MG63 (cell line): Measurements from ENCODE around the gene STK35. TPM values are rescaled to one million over a fixed set of nuclear protein-coding genes. Genes with fewer than 3 reads are reported as not detected.
A peak's percentile ranks its signal among the peaks of the same experiment; 100 is the strongest.

ENCODE experiments used
- DNase-seq: peaks from one replicate; pipeline ENCODE4 v3.0.0-alpha.2; 2020
- H3K27me3 ChIP-seq: fragments of 250-450 bp; sonication (Bioruptor Pico); 2 replicates; pipeline ENCODE4 v1.5.1; 2020; ENCODE audit warnings: mild to moderate bottlenecking, moderate library complexity
- H3K36me3 ChIP-seq: fragments of 250-450 bp; sonication (Bioruptor Pico); 2 replicates; pipeline ENCODE4 v1.5.1; 2020; ENCODE audit warnings: mild to moderate bottlenecking, moderate library complexity
- H3K4me3 ChIP-seq: fragments of 250-450 bp; sonication (Bioruptor Pico); 2 replicates; pipeline ENCODE4 v1.5.1; 2020; ENCODE audit warnings: mild to moderate bottlenecking, moderate library complexity
- H3K9me3 ChIP-seq: fragments of 250-450 bp; sonication (Bioruptor Pico); 2 replicates; pipeline ENCODE4 v1.5.1; 2020; ENCODE audit warnings: mild to moderate bottlenecking, moderate library complexity
- total RNA-seq: library from RNA; depleted of rRNA; stranded (reverse); fragments of >200 nt; shearing (Covaris generic); gene quantifications from 2 replicates; pipeline ENCODE4 v1.2.3, GENCODE V29; 2014; ENCODE audit warnings: low replicate concordance

The STK35 gene
- total RNA-seq, 1 experiment from 2014 or later, result 7.6 TPM

GRCh38 chr20:2141600-2142575 lies 40.3 kb downstream of the STK35 start:
- Histone ChIP-seq H3K4me3 (no peak overlapping the region), H3K9me3 (no peaks in the 10 kb centered on the region), H3K27me3 (no peaks in the 10 kb centered on the region), H3K36me3 (no peaks in the 10 kb centered on the region)
- no peak for DNase-seq

GRCh38 chr20:2142649-2143048 lies 41.0 kb downstream of the STK35 start:
- H3K27me3 ChIP-seq, result no peaks in the 10 kb centered on the region
- H3K9me3 ChIP-seq, result no peaks in the 10 kb centered on the region
- H3K4me3 ChIP-seq, result no peak overlapping the region
- no peaks in the 10 kb centered on the region for H3K36me3 ChIP-seq
- DNase-seq, result no peak

- Histone ChIP-seq H3K36me3 (no peaks in the 10 kb centered on the region), H3K27me3 (no peaks in the 10 kb centered on the region), H3K4me3 (no peak overlapping the region), H3K9me3 (no peaks in the 10 kb centered on the region)
- DNase-seq, result no peak
These were observed 42.0 kb downstream of the STK35 start for GRCh38 chr20:2143594-2143993.

- Histone ChIP-seq H3K27me3 (no peaks in the 10 kb centered on the region), H3K9me3 (no peaks in the 10 kb centered on the region), H3K4me3 (no peak overlapping the region), H3K36me3 (no peaks in the 10 kb centered on the region)
- DNase-seq, result no peak
These were observed 43.2 kb downstream of the STK35 start for GRCh38 chr20:2144850-2145249.

GRCh38 chr20:2145376-2145775 lies 43.7 kb downstream of the STK35 start:
- no peak for DNase-seq
- H3K4me3 ChIP-seq, result no peak overlapping the region
- H3K27me3 ChIP-seq, result no peaks in the 10 kb centered on the region

GRCh38 chr20:2146080-2146867 lies 44.6 kb downstream of the STK35 start:
- no peaks in the 10 kb centered on the region for H3K36me3 ChIP-seq
- no peak for DNase-seq
- no peak overlapping the region for H3K4me3 ChIP-seq
- H3K27me3 ChIP-seq, result no peaks in the 10 kb centered on the region
- H3K9me3 ChIP-seq, result no peaks in the 10 kb centered on the region

More at GRCh38 chr20:2145376-2145775, 43.7 kb downstream of the STK35 start:
- no peaks in the 10 kb centered on the region for H3K9me3 ChIP-seq
- H3K36me3 ChIP-seq, result no peaks in the 10 kb centered on the region

- DNase-seq, result peak; percentile 10
- H3K9me3 ChIP-seq, result no peaks in the 10 kb centered on the region
- H3K27me3 ChIP-seq, result no peaks in the 10 kb centered on the region
- no peaks in the 10 kb centered on the region for H3K36me3 ChIP-seq
- H3K4me3 ChIP-seq, result no peak overlapping the region
These were observed 47.9 kb downstream of the STK35 start for GRCh38 chr20:2149507-2149906.

GRCh38 chr20:2150660-2151059 lies 49.0 kb downstream of the STK35 start:
- Histone ChIP-seq H3K27me3 (no peaks in the 10 kb centered on the region), H3K9me3 (no peaks in the 10 kb centered on the region), H3K4me3 (no peak overlapping the region), H3K36me3 (no peaks in the 10 kb centered on the region)
- no peak for DNase-seq

- peak; percentile 81 for DNase-seq
- Histone ChIP-seq H3K36me3 (no peaks in the 10 kb centered on the region), H3K9me3 (no peaks in the 10 kb centered on the region), H3K4me3 (no peak overlapping the region), H3K27me3 (no peaks in the 10 kb centered on the region)
These were observed 50.2 kb downstream of the STK35 start for GRCh38 chr20:2151858-2152281.

- Histone ChIP-seq H3K27me3 (no peaks in the 10 kb centered on the region), H3K9me3 (no peaks in the 10 kb centered on the region), H3K4me3 (no peak overlapping the region), H3K36me3 (no peaks in the 10 kb centered on the region)
- no peak for DNase-seq
These were observed 50.7 kb downstream of the STK35 start for GRCh38 chr20:2152317-2152716.

GRCh38 chr20:2153326-2153725 lies 51.7 kb downstream of the STK35 start:
- Histone ChIP-seq H3K27me3 (no peaks in the 10 kb centered on the region), H3K36me3 (no peaks in the 10 kb centered on the region), H3K9me3 (no peaks in the 10 kb centered on the region), H3K4me3 (no peak overlapping the region)
- no peak for DNase-seq

GRCh38 chr20:2156224-2156623 lies 54.6 kb downstream of the STK35 start:
- H3K4me3 ChIP-seq, result no peak overlapping the region
- H3K36me3 ChIP-seq, result no peaks in the 10 kb centered on the region
- no peak for DNase-seq
- H3K9me3 ChIP-seq, result no peaks in the 10 kb centered on the region
- no peaks in the 10 kb centered on the region for H3K27me3 ChIP-seq

- H3K9me3 ChIP-seq, result no peaks in the 10 kb centered on the region
- H3K4me3 ChIP-seq, result no peak overlapping the region
- no peaks in the 10 kb centered on the region for H3K36me3 ChIP-seq
- no peaks in the 10 kb centered on the region for H3K27me3 ChIP-seq
- DNase-seq, result peak; percentile 23
These were observed 55.3 kb downstream of the STK35 start for GRCh38 chr20:2156666-2157624.

GRCh38 chr20:2162125-2162822 lies 60.6 kb downstream of the STK35 start:
- Histone ChIP-seq H3K36me3 (no peaks in the 10 kb centered on the region), H3K9me3 (no peaks in the 10 kb centered on the region), H3K27me3 (no peaks in the 10 kb centered on the region), H3K4me3 (no peak overlapping the region)
- DNase-seq, result peak; percentile 23

- Histone ChIP-seq H3K9me3 (no peaks in the 10 kb centered on the region), H3K36me3 (no peaks in the 10 kb centered on the region), H3K4me3 (no peak overlapping the region), H3K27me3 (no peaks in the 10 kb centered on the region)
- DNase-seq, result no peak
These were observed 61.2 kb downstream of the STK35 start for GRCh38 chr20:2162823-2163166.

- Histone ChIP-seq H3K36me3 (no peaks in the 10 kb centered on the region), H3K9me3 (no peaks in the 10 kb centered on the region), H3K4me3 (no peak overlapping the region), H3K27me3 (no peaks in the 10 kb centered on the region)
- DNase-seq, result no peak
These were observed 61.7 kb downstream of the STK35 start for GRCh38 chr20:2163312-2163711.
